Activated T-cell treated with anti-CD3 and anti-CD28 coated beads for 1 hour (primary cell): ENCODE measurements around the gene SAFB2.
A peak's percentile ranks its signal among the peaks of the same experiment; 100 is the strongest.

Source experiments
- DNase-seq: peaks from one replicate; pipeline ENCODE4 v3.0.0-alpha.2; 2020; ENCODE audit warnings: low read depth

Gene SAFB2

GRCh38 chr19:5622465-5623396, at the start of gene SAFB2, which contains the start of gene SAFB:
Gene SAFB2 (minus strand): TSS chr19:5622776. CDS start chr19:5622715, 61 bp downstream.
Gene SAFB (plus strand): TSS chr19:5623083. CDS start chr19:5623206, 123 bp downstream.
- DNase-seq, result peak; percentile 98

DNA sequence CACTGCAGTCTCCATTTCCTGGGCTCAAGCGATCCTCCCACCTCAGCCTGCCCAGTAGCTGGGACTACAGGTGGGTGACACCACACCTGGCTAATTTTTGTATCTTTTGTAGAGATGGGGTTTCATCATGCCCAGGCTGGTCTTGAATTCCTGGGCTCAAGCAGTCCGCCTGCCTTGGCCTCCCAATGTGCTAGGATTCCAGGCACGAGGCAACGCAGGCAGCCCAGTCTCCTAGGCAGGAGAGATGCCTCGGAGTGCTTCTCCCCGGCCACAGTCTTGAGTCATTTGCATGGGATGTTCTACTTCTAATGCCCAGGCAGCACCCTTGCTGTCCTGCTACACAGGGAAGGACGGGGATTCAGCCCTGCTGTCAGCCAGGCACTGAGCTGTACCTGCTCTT, 49.0 kb upstream of the SAFB2 start:
- DNase-seq, result no peak

DNA sequence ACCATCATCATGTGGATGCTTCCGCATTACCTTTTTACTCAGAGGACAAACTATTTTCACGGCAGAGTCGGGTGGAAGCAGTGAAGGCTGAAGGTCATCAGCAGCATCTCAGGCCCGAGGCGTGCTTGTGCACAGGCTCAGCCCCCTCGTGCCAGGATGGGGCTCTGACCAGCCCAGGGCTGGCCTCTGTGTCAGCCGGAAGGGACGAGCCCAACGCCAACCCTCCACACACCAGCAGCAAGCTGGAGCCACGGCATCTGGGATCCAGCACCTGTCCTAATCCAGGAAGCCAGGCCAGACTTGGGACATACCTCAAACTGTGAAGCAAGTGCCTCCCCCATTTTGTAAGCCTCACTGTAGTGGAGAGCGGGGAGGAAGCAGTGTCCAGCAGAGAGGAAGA, 46.6 kb upstream of the SAFB2 start:
- no peak for DNase-seq

GRCh38 chr19:5667751-5668271, 45.2 kb upstream of the SAFB2 start:
- DNase-seq, result no peak

DNA sequence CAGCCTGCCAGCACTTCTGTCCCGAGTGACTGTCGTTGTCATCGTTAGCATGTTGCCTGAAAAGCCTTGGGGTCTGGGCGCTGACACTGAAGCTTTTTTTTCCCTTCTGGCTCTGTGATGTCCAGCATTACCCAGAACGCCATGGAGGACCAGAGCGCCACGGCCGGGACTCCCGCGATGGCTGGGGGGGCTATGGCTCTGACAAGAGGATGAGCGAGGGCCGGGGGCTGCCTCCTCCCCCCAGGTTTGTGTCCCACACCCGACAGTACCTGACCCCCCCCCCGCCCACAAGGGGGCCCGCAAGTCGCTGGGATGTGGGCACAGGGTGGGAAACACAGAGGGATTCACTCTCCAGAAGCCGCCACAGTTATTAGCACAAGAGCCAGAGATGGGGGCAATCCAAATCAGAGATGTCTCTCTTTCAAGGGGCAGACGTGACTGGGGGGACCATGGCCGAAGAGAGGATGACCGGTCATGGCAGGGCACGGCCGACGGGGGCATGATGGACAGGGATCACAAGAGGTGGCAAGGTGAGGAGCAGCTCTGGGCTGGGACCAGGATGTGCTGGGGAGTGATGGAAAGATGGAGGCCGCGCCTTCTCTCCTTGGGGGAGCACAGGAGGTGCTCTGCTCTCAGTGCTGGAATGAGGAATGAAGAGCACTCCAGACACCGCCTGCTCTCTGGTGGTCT, 44.5 kb upstream of the SAFB2 start:
- no peak for DNase-seq

- DNase-seq, result no peak
Measured at GRCh38 chr19:5665781-5666513, 43.4 kb upstream of the SAFB2 start.

DNA sequence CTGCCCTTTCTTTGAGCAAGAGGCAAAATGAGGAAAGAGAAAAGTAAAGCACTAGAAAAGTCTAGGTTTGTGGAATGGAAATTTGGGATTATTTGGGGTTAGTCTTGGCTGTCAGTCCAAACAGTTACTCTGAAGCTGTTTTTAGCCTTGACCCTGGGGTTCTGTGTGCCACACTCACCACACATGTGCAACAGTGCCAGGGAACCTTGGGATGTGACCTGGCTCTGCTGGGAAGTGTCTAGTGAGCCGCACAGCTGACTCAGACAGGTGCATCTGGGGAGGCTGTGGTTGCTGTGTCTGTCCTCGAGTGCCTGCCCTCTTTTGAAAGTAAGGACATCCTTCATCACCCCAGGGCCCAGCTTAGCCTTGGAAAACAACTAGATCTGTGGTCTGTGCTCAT, 41.9 kb upstream of the SAFB2 start:
- DNase-seq, result no peak

- no peak for DNase-seq
Measured at GRCh38 chr19:5663904-5664303, 41.3 kb upstream of the SAFB2 start.

DNA sequence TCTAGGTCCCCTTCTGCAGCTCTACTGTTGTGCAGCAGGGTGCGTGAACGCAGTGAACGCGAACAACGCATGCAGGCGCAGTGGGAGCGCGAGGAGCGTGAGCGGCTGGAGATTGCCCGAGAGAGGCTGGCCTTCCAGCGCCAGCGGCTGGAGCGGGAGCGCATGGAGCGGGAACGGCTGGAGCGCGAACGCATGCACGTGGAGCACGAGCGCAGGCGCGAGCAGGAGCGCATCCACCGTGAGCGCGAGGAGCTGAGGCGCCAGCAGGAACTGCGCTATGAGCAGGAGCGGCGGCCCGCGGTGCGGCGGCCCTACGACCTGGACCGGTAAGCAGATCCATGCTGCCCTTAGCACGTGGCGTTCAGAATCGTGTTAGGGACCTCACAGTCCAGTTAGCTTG, 38.9 kb upstream of the SAFB2 start:
- DNase-seq, result no peak

DNA sequence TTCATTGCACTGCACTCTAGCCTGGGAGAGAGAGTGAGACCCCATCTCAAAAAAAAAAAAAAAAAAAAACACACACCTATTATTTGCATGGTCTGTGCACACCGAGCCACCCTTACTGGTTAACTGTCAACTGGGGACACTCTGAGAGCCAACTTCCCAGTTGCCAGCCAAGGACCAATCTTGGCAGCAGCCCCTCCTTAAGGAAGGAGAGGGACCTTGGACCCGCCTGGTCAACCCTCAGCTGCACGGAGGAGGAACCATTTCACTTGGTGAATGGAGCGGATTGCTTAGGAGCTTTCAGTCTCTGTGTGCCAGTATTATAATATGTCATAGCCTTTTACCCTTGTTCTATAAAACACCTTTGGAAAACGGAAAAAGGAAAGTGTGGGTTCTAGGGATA, 32.8 kb upstream of the SAFB2 start:
- no peak for DNase-seq

DNA sequence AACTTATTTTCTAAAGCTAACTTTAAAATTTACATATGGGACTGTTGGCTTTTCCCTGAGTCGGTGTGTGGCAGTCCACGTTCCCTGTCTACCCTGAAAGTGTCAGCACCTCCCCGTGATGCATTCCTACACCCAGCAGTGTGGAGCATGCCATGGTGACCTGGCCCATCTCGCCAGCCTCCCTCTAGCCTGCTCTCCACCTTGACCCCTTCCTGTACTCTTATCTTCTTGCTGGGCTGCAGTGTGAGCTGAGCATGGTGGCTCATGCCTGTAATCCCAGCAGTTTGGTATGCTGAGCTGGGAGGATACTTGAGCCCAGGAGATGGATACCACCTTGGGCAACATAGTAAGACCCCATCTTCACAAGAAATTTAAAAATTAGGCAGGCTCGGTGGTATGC, 32.4 kb upstream of the SAFB2 start:
- DNase-seq, result no peak

DNA sequence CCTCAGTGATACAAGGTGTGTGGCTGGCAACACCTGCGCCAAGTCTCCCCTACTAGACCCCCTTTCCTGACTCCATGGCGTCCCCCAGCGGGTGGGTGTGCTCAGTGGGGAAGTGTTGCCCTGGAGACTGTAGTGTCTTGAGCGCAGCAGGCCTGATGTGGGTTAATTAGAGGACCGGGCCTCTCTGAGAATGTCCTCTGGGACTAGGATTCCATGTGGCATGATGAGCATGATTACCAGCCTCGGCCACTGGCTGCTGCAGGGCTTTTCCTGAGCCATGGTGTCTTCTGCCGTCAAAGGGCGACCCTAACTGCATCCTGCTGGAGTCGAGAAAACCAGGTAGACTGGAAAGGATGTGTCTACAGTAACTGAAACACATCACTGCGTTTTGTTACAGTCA, 29.7 kb upstream of the SAFB2 start:
- DNase-seq, result no peak

- no peak for DNase-seq
Measured at GRCh38 chr19:5651361-5651760, 28.8 kb upstream of the SAFB2 start.

DNA sequence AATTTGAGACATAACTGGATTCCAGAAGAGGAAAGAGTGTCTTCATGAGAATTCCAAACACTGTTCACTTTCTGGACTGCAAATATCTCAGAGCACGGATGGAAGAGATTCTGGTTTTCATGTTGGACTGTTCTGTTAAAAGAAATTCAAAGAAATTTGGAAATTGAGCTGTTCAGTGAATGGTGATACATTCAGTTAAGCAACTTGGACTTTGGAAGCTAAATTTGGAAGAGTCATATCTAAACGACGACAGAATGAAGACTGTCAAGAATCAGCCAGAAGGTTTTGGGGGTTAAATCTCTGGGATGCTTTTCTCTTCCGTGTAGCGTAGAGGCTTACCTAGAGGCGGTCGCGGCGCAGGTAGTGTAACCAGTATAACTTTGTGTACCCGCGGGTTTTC, 25.9 kb upstream of the SAFB2 start:
- no peak for DNase-seq

GRCh38 chr19:5646703-5647102, 24.1 kb upstream of the SAFB2 start:
- no peak for DNase-seq

DNA sequence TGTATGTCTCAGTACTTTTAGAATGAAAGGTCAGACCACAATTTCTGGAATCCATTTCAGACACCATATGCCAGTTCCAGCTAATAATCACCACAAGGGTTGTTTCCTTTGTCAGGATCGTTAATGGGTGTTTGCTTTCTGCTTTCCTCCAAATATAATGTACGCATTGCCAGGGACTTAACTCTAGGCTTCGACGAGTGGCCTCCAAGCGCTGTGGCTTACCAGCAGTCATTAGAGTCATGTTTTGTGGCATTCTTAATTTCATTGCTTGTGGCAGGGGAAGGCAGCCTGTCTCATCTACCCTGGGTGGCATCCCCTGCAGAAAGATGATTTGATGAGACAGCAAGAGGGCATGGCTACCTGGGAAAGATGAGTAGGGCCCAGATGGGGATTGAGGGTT, 22.8 kb upstream of the SAFB2 start:
- no peak for DNase-seq

GRCh38 chr19:5644037-5644436, 21.5 kb upstream of the SAFB2 start:
- no peak for DNase-seq

GRCh38 chr19:5643060-5643459, 20.5 kb upstream of the SAFB2 start:
- no peak for DNase-seq

DNA sequence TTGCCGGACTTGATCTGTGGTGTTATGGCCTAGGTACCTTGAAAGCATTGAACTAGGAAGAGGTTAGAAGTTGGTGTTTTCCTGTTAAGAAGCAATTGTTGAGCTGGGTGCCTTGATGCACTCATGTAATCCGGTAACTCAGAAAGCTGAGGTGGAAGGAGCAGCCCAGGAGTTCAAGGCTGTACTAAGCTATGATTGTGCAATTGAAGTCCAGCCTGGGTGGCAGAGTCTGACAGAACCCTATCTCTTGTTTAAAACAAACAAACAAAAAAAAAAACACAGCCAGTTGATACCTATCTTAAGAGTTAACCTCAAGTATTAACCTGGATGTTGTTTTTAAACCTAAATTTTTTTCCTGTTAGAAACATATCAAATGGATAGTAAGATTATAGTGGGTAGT, 19.6 kb upstream of the SAFB2 start:
- no peak for DNase-seq

DNA sequence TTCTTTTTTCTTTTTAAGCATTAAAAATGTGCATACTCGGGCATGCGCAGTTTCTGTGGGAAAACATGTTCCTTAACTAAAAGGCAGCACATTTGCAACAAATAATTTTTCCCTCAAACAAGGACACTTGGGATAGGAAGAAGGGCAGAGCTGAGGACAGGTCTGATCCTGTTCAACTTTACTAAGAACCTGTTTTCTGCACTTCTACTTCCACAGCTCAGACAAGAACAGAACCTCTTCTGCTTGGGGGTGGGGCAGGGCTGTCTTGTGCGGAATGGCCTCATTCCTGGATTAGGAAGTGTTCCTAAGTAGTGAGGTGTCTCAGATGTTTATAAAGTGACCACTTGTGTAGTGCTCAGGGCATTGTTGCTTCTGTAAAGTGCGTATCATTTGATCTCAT, 18.6 kb upstream of the SAFB2 start:
- DNase-seq, result no peak

- DNase-seq, result no peak
Measured at GRCh38 chr19:5637971-5638370, 15.4 kb upstream of the SAFB2 start.

DNA sequence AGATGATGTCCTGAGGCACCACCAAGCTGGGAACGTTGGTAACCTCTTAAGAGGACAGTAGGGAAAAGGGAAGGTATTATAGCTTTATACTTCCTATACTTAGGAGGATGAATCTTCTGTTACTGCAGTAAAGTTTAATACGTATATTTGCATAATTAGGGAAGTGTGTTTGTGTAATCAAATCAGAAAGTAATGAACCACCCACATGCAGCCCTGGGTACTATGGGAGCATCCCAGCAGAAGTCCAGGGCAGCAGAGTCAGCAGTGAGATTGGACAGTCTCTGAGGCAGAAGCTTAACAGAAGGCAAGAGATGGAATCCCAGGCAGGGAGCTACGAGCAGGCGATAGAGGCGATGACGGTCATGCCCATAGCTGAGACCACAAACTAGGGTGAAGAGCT, 12.9 kb upstream of the SAFB2 start:
- no peak for DNase-seq
